Measurements from ENCODE around the gene FGF8.

DNA sequence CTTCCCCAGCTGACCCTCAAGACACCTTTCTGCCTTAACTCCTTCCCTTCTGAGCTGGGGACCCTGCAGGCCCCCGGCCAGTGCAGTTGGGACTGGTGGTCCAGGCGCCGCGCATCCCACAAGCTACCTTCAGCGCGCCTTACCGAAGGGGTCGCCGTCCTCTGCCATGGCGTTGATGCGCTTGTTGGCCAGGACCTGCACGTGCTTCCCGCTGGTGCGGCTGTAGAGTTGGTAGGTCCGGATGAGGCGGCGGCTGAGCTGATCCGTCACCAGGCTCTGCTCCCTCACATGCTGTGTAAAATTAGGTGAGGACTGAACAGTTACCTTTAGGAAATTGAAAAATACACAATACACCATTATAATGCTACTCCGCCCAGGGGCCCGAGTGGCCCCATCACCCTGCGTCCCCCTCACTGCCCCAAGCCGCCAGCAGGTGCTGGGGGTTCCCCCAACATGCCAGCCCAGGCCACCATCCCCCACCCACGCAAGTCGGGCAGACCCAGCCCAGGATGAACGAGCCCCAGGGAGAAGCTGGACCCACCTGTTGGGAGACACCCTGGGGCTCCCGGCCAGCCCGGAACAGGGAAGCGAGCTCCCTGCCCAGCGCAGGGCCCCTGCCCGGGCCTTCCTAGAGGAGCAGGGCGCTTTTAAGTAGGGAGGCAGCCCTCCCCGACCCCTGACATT lies 1.2 kb downstream of the FGF8 start:
- TF ChIP-seq FOXP2 (optimal IDR thresholded peaks at IDR 0.05; ENCODE audit: control extremely low read depth, extremely low read length, insufficient read depth) (no peak), POLR2AphosphoS5 (IDR thresholded peaks at IDR 0.05; ENCODE audit: borderline replicate concordance, low read depth, low read length) (no peak), EZH2 (IDR thresholded peaks at IDR 0.05) (no peak)
